ENCODE data around the gene EXOSC3.
"Not testable (repeated sequence)": the region's sequence is repeated elsewhere in the genome, so short reads cannot be mapped to it uniquely, and the experiment has no call there.

The EXOSC3 gene

GRCh38 chr9:37778534-37778933 is 6.3 kb downstream of the EXOSC3 start:
- H3K27ac ChIP-seq = peak overlapping the region; percentile 37
- DNase-seq (ENCODE audit: low read depth, low spot score) = no peak

- peak overlapping the region; percentile 21 for H3K27ac ChIP-seq
- DNase-seq (ENCODE audit: low read depth, low spot score) = no peak
Observed at GRCh38 chr9:37776328-37776727, 8.5 kb downstream of the EXOSC3 start.

- DNase-seq (ENCODE audit: low read depth, low spot score) = no peak
- H3K27ac ChIP-seq = no peak overlapping the region
Observed at GRCh38 chr9:37775216-37775919, 9.5 kb downstream of the EXOSC3 start.

- no peak overlapping the region for H3K27ac ChIP-seq
- no peak for DNase-seq (ENCODE audit: low read depth, low spot score)
Observed at GRCh38 chr9:37769995-37770394, 14.9 kb downstream of the EXOSC3 start.

- DNase-seq (ENCODE audit: low read depth, low spot score) = no peak
- no peak overlapping the region for H3K27ac ChIP-seq
Observed at GRCh38 chr9:37769306-37769705, 15.6 kb downstream of the EXOSC3 start.

- not testable (repeated sequence) for H3K27ac ChIP-seq; DNase-seq (ENCODE audit: low read depth, low spot score)
Observed at GRCh38 chr9:37765263-37765662, 19.6 kb downstream of the EXOSC3 start.

- no peak for DNase-seq (ENCODE audit: low read depth, low spot score)
- peak overlapping the region; percentile 17 for H3K27ac ChIP-seq
Observed at GRCh38 chr9:37761511-37761910, 23.4 kb downstream of the EXOSC3 start.

- peak overlapping the region; percentile 17 for H3K27ac ChIP-seq
- DNase-seq (ENCODE audit: low read depth, low spot score) = no peak
Observed at GRCh38 chr9:37760416-37761161, 24.3 kb downstream of the EXOSC3 start.

GRCh38 chr9:37758747-37759146 is 26.1 kb downstream of the EXOSC3 start:
- no peak for DNase-seq (ENCODE audit: low read depth, low spot score)
- no peak overlapping the region for H3K27ac ChIP-seq

- DNase-seq (ENCODE audit: low read depth, low spot score) = no peak
- peak within 1 kb of the TSS; percentile 42 for H3K27ac ChIP-seq
Observed at GRCh38 chr9:37753489-37754190, 31.2 kb downstream of the EXOSC3 start, which contains the start of gene TRMT10B. TRMT10B (plus strand) TSS chr9:37753805; CDS start chr9:37761932, 8,127 bp downstream.

- DNase-seq (ENCODE audit: low read depth, low spot score) = no peak
- H3K27ac ChIP-seq = no peak overlapping the region
Observed at GRCh38 chr9:37752642-37753488, 32.0 kb downstream of the EXOSC3 start.

GRCh38 chr9:37752112-37752511 is 32.8 kb downstream of the EXOSC3 start:
- not testable (repeated sequence) for H3K27ac ChIP-seq; DNase-seq (ENCODE audit: low read depth, low spot score)

GRCh38 chr9:37751704-37752103 is 33.2 kb downstream of the EXOSC3 start:
- not testable (repeated sequence) for H3K27ac ChIP-seq; DNase-seq (ENCODE audit: low read depth, low spot score)

GRCh38 chr9:37751186-37751585 is 33.7 kb downstream of the EXOSC3 start:
- H3K27ac ChIP-seq = no peak overlapping the region
- no peak for DNase-seq (ENCODE audit: low read depth, low spot score)

GRCh38 chr9:37749129-37749528 is 35.7 kb downstream of the EXOSC3 start:
- DNase-seq (ENCODE audit: low read depth, low spot score) = no peak
- no peak overlapping the region for H3K27ac ChIP-seq

- no peak for DNase-seq (ENCODE audit: low read depth, low spot score)
- no peak overlapping the region for H3K27ac ChIP-seq
Observed at GRCh38 chr9:37747271-37747753, 37.6 kb downstream of the EXOSC3 start.

GRCh38 chr9:37746448-37747270 is 38.2 kb downstream of the EXOSC3 start:
- H3K27ac ChIP-seq = no peak overlapping the region
- no peak for DNase-seq (ENCODE audit: low read depth, low spot score)

- no peak for DNase-seq (ENCODE audit: low read depth, low spot score)
- H3K27ac ChIP-seq = no peak overlapping the region
Observed at GRCh38 chr9:37745970-37746369, 38.9 kb downstream of the EXOSC3 start.

Data from epithelial cell of prostate (primary cell).